HG03571 (cell line): ENCODE results near the gene VSIG10L2.

Experiments
- ATAC-seq: cut with Tn5 transposase; IDR thresholded peaks from one replicate; pipeline ENCODE4 v1.9.1; 2021; ENCODE audit not compliant: unreplicated experiment

The VSIG10L2 gene

DNA sequence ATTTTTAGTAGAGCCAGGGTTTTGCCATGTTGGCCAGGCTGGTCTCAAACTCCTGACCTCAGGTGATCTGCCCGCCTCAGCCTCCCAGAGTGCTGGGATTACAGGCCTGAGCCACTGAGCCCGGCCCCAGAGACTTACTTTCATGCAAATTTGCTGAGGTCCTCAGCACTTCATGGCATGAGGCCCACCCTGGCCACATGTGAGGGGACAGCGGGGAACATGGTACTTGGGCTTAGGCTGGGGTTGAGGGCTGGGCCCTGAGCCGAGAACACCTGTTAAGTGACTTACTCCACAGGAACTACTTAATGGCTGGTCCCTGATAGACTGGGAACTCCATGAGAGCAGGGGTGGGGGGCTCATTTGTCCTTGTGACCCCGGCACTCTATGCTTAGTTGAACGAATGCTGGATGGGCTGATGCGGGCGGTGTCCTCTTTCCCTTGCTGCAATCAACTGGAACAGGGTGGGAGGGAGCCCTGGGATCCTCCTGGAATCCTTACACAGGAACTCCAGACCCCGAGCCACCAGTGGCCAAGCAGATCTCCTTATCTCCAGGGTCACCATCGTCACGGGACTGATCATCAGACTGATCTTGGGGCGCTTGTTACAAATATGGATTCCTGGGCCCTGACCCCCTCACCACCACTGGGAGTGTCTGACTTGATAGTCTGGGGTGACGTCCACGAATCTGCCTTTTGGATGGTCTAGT lies 1.0 kb downstream of the VSIG10L2 start:
- no peak for ATAC-seq

DNA sequence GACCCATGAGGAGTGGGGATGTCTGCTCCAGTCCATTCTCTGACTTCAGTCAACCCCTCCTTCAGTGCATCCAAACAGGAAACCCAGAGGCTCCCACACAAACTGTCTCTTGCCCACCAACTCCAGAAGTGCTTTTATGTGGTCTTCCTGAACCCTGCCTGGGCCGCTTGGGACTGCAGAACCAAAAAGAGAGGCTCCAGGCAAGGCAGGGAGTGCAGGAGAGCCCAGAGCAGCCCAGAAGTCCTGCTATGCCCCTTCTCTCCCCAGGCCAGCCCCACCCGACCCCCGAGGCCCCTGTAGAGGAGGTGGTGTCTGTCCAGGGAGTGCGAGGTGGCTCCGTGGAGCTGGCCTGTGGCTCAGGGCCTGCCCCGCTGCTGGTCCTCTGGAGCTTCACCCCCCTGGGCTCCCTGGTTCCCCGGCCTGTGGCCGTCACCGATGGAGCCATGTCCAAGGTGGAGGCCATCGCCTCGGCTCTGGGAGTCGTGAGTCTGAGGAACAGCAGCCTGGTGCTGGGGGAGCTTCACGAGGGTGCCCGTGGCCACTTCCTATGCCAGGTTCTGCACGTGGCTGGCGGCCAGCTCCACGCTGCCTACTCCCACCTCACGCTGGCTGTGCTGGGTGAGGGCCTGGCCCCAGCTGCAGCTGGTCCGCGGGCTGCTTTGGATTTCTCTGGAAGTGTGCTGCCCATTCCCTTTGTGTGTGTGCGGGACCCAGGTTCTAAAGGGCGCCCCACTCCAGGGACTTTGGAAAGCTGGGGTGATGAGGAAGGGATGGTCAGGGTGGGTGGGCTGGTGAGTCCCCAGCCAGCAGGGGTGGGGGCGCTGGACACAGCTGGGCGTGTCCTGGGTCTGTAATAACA lies 1.8 kb downstream of the VSIG10L2 start:
- ATAC-seq, result no peak

DNA sequence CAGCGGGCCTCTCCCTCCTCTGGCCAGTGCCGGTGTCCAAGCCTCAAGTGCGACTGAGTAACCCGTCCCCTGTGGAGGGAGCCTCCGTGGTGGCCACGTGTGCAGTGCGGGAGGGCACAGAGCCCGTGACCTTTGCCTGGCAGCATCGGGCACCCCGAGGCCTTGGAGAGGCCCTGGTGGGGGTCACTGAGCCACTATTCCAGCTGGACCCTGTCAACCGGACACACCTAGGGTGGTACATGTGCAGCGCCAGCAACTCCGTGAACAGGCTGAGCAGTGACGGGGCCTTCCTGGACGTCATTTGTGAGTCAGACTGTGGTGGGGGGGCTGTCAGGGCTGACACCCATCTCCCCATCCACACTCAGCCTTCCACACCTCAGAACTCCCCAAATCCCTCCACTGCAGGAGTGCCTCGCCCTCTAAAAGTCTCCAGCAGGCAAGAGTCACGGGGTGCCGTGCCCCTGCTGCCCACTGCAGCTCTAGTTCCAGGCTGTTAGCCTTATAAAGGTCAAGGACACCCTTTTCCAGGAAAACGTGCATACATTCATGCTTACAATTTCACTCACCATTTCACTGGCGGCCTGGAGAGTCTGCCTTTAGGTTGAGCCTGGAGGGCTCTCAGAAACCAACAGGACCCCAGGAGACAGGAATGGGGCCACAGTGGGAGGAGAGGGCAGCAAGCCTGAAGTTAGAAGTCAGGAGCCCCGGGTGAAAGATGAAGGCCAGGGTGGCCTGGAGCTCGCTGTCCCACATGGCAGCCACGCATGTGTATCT lies 2.6 kb downstream of the VSIG10L2 start:
- ATAC-seq, result no peak

DNA sequence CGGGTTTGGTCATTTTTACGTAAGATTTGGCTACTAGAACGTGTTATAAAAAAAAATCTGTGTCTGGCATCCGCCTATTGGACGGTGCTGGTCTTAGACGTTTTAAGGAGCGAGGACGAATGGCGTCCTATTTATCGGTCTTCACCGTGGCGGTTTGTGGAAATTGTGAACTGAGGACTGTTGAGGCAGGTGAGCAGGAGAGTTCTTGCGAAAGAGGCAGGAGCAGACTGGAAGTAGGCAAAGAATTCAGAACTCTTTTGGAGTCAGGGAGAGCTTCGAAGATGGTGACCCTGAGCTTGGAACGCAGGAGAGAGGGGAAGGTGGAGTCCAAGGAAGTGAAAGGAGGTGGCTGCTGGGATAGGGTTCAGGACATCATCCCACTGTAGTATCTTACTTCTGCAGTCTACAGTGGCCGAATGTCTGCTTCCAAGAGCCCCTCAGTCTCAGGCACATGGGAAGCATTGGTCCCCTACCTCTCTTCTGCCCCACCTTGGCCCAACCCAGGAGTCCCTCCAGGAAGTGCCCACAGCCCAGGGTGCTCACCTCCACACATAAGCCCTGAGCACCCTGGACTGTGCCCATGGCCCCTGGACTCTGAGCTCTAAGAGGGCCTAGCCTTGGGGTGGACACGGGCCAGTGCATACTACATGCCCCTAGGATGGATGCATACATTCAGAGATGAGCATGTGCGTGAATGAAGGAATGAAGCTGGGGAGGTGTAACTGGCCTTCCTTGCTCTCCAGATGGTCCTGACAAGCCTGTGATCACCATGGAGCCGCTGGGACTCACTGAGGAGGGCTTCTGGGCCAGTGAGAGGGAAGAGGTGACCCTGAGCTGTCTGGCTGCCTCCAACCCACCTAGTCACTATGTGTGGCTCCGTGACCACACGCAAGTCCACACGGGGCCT lies 3.7 kb downstream of the VSIG10L2 start:
- no peak for ATAC-seq

DNA sequence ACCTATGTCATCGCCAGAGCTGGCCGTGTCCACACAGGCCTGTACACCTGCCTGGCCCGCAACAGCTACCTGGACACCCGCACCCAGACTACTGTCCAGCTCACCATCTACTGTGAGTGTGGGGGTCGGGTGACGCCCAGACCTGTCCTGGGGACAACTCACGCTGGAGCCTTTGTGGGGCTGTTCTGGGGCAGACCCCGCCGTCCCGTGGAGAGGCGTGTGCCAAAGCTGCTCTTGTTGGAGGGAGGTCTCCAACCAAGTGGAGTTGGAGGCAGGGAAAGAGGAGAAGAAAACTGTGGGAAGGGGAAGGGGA lies 4.3 kb downstream of the VSIG10L2 start:
- ATAC-seq, result no peak

DNA sequence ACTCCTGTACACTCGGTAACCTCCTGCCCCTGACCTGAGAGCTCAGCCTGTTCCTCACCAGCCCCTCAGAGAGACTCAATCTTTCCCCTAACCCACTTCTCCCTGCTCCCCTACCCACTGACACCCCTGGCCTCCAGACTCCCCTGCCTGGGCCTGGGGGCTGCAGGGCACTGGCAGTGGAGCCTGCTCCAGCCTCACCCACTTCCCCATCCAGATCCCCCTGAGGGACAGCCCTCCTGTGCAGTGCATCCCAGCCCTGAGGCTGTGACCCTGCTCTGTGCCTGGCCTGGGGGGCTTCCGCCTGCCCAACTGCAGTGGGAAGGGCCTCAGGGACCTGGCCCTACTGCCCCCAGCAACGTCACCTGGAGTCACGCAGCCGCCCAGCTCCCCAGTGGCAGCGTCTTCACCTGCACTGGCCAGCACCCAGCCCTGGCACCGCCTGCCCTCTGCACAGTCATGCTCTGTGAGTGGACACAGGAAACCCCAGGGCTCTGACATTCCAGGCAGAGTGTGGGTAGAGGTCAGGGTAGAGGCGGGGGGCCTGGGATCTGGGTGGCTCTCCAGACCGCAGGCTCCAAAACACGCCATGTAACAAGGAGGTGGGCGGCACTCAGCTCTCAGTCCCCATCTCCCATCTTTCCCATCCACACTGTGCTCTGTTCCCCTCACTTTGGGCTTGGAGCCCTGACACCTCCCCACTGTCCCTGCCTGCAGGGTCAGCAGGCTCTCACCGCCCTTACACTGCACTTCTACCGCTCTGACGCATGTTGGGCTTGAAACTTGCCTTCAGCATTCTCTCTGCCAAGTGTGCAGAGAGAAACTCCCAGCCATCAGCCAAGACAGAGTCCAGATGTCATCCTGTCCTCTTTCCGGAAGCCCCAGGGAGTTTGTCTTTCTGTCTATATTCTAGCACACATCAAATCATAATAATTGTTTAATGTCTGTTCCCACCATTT lies 5.1 kb downstream of the VSIG10L2 start:
- no peak for ATAC-seq

DNA sequence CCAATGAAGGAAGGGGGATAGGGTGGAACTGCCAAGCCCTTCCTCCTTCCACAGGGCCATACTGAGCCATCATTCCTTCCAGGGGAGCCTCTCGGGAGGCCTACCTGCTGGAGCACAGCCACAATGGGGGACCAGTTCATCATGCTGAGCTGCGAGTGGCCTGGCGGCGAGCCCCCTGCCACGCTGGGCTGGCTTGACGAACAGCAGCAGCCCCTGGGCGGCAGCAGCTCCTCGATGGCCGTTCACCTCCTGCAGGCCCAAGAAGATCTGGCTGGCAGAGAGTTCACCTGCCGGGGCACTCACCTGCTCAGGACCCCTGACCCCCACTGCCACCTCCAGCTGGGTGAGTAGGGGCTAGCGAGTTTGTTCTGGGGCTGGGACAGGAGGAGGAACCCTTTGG lies 5.9 kb downstream of the VSIG10L2 start:
- ATAC-seq, result no peak

DNA sequence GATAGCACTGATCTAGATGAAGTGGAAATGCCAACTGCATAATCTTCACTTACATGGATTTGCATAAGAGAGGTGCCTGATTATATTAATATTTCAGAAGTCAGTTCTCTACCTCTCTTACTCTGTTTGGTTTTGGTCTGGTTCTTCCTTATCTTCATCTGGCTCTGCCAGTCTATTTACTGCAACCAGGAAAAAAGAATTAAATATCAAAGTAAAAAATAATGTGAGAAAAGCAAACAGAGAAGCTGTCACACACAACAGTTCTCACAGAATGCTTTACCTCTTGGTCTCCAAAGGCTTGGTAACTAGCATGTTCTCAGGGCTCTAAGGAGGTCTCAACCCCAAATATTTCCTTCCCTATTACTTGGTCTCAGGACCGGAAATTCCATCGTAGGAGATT lies 6.7 kb downstream of the VSIG10L2 start:
- ATAC-seq, result no peak

DNA sequence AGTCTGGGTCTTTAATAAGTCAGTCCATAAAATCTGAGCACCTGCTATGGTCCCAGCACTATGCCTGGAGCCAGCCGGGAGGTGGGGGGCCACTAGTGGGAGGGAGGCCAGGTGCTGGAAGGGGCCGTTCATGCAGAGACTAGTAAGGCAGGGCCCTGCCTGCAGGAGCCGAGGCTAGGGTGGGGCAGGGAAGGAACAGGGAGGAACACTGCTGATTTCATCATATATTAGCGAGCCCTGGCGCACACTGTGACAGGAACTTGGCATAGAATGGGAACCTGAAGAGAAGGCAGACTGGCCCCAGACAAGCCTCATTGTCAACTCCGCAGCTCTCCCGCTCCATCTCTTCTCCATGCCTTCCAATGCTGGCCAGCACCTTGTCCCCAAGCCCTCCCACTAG lies 7.1 kb downstream of the VSIG10L2 start:
- no peak for ATAC-seq

DNA sequence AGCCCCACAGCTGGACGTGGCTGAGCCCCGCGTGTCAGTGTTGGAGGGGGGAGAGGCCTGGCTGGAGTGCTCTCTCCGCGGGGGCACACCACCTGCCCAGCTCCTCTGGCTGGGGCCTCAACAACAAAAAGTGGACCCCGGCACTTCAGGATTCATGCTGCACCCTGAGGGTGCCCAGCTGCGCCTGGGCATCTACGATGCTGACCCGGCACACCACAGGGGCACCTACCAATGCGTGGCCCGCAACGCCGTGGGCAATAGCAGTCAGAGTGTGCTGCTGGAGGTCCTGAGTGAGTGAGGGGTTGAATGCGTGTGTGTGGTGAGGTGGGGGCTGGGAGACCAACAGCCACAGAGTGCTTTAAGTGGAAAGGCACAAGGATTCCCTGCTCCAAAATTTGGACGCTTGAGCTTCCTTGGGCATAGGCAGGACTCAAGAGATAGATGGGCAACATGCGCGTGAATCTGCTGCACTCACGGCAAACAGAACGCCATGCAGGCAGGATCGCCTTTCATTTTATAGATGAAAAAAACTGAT lies 7.6 kb downstream of the VSIG10L2 start:
- no peak for ATAC-seq

DNA sequence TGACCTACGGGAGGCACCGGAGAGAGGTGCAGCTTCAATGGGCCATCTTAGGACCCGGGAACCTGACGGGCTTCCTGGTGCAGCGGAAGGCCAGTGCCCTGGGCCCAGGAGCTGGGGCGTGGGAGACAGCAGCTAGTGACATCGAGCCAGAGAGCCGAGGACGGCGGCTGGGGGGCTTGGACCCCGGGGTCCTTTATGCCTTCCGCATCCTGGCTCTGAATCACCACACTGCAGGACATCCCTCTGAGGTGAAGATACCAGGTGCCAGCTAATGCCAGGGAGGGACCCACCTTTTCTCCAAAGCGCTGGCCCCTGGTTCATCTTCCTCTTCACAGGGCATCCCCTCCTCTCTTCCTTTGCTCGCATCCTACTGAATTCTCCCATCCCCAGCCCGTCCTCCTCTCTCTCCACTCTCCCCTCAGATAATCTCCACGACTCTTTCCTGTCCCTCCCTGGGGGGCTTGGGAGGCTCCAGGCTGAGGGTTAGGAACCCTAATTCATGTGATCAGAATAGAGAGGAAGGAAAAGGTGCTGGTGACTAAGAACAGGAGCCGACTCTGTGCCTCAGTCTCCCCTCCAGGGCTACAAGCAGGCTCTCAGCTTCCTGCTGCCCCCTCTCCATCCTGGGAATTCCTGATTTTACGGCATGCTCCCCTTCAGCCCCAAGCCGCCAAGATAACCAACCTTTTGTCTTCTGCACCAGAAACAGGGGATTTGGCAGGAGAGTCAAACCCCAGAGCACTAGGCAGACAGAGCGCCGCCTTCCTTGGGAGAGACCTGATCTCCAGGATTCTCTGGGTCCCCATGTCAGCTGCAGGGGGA lies 8.5 kb downstream of the VSIG10L2 start:
- no peak for ATAC-seq

DNA sequence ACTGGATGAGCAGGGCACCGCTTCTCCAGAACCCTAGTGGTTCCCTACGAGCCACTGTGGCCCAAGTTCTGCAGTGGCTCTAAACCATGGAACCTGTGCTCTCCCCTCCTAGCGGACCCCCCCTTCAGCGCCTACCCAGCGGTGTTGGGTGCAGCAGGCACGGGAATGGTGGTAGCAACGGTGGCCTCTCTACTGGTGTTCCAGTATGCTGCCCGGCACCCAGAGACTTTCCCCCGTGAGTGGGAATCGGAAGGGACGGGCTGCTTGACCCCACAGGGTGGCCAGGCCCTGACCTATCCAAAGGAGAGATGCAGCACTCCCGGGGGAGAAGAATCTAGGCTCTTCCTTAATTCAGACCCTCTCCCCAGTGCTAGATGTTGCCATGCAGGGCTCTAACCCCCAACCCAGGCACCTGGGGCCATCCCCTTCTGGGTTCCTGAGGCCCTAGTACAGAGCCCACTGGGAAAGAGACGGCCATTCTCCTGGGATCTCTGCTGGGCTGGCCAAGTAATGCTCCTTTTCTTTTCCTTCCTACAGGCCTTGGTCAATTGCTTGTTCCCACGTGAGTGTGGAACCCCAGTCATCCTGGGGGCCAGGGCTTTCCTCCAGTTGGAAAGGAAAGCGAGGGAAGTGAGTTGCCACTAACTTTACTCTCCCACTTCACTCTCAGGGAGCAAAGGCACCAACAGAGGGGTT lies 9.2 kb downstream of the VSIG10L2 start:
- ATAC-seq, result no peak

DNA sequence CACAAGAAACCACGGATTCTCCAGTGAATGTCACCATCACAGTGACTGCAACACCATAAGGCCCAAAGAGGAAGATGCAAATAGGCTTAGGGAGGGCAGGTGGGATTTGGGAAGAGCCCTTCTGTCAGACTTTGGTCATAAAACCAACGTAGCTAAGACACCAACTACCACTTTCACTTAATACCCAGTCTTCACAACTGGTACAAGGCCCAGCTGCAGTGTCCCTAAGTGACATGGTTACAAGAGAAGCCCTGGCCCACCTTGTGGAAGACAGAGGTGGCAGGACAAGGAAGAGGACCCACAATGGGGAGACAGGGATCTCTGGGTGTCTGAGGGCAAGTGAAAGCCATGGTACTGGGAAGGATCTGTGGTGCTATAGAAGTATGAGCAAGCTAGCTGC lies 10.0 kb downstream of the VSIG10L2 start:
- ATAC-seq, result no peak

DNA sequence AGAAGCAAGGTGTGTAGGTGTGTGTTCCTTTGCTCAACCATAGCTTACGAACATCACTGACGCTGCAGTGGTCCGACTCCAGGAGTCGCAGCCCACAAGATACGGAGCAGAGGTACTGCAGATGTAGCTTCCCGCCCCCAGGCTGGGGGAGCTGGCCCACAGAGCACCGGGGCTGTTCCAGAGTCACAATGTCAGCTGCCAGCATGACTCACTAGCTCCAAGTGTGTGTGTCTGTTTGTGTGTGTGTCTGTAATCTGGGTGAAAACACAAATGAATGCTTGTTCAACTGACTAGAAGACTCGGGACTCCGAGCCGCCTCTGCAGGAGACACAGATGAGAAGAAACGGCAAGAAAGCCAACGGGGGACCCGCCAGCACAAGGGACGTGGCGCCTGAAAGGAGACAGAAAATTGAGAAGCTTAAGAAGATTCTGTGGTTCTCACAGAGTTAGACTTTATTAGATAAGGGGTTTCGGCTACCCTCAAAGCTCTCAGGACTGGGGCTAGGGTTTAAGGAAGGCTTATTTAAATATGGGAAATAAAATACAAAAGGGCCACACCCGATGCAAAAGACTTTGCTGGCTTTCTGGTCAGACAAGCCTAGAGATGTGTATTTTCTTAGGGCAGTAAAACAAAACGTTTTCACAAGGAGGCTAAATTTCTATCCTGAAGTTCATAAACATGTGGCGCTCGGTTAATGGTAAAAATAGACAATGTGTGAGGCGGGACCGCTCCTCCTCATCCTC lies 10.7 kb downstream of the VSIG10L2 start:
- ATAC-seq, result no peak

DNA sequence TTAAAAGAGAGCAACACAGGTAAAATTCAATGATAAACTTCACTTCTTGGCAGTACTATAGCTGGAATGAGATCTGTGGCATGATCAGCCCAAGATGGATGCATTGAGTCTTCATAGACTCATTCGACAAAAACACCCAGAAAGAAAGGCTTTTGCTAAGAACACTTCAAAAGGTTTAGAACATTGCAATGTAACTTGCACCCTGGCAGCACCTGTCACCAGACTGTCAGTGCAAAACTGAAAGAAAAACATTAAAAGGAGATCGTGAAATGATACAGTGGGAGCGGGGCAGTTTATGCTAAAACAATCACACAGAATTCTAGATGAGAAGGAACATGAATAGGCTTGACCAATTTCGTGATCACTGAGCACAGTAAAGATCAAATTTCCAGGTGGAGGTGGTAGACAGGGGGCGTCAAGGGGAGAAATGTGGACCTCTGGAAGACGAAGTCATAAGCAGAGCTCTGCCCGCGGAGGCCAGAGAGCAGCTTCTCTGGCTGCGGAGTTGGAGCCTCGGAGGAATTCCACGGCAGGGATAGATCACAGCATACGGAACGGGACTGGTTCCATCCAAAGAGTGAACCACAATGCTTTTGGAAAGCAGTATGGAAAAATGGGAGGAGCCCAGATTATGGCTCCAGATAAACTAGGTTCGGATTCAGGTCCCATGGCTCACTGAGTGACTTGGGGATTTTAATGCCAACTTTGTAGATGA lies 11.9 kb downstream of the VSIG10L2 start:
- no peak for ATAC-seq

DNA sequence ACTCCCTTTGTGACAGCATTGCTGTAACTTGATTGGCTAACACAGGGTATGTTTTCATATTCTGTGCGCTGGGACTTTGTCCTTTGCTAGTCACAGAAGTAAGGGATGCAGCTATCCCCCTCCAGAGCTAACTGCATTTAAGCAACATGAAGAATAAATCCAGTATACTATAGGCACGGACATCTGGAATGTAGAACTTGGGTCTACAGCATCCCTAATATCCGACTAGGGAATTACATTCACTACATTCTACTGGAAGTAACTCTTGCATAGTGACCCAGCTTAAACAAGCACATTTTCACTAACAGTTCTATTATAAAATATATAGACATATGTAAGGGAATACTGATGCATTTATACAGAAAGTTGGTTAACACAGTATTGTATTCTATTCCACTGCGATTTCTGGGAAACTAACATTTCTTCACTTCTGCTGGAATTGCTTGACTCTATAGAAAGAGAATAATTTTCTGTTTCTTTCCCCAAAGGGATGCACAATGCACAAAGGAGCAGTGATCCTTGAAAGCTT lies 13.1 kb downstream of the VSIG10L2 start:
- no peak for ATAC-seq
